Osteocyte (in vitro differentiated cells): ENCODE results near the gene EP300. TPM values are rescaled to one million over a fixed set of nuclear protein-coding genes. Genes with fewer than 3 reads are reported as not detected.
"Not testable (repeated sequence)": the region's sequence is repeated elsewhere in the genome, so short reads cannot be mapped to it uniquely, and the experiment has no call there.

Source experiments
- DNase-seq: peaks from one replicate; pipeline ENCODE4 v3.0.0; 2021; ENCODE audit warnings: mixed read lengths; ENCODE audit not compliant: unreplicated experiment; ENCODE audit errors: extremely low spot score
- H3K27ac Mint-ChIP-seq: one replicate; pipeline ENCODE4 v1.8.0; 2021; ENCODE audit warnings: mild to moderate bottlenecking, mixed read lengths; ENCODE audit not compliant: unreplicated experiment
- H3K27me3 Mint-ChIP-seq: one replicate; pipeline ENCODE4 v1.8.0; 2021; ENCODE audit warnings: mixed read lengths; ENCODE audit not compliant: unreplicated experiment
- H3K36me3 Mint-ChIP-seq: one replicate; pipeline ENCODE4 v1.8.0; 2021; ENCODE audit warnings: mixed read lengths; ENCODE audit not compliant: unreplicated experiment
- H3K4me1 Mint-ChIP-seq: one replicate; pipeline ENCODE4 v1.8.0; 2021; ENCODE audit warnings: mixed read lengths; ENCODE audit not compliant: unreplicated experiment
- H3K4me3 Mint-ChIP-seq: one replicate; pipeline ENCODE4 v1.8.0; 2021; ENCODE audit warnings: mild to moderate bottlenecking, moderate library complexity, mixed read lengths; ENCODE audit not compliant: unreplicated experiment
- H3K9me3 Mint-ChIP-seq: one replicate; pipeline ENCODE4 v1.8.0; 2021; ENCODE audit warnings: mixed read lengths; ENCODE audit not compliant: unreplicated experiment
- CTCF ChIP-seq: fragments of 200-600 bp; sonication (generic); IDR thresholded peaks from 2 replicates; pipeline ENCODE4 v1.5.0; 2021; ENCODE audit warnings: antibody characterized with exemption, mild to moderate bottlenecking, moderate library complexity
- total RNA-seq: library from RNA; stranded (reverse); gene quantifications from 2 replicates; pipeline ENCODE4 v1.2.1, GENCODE V29; 2021

EP300 gene
- total RNA-seq, 1 donor from 2014 or later: 83.4 TPM

DNA sequence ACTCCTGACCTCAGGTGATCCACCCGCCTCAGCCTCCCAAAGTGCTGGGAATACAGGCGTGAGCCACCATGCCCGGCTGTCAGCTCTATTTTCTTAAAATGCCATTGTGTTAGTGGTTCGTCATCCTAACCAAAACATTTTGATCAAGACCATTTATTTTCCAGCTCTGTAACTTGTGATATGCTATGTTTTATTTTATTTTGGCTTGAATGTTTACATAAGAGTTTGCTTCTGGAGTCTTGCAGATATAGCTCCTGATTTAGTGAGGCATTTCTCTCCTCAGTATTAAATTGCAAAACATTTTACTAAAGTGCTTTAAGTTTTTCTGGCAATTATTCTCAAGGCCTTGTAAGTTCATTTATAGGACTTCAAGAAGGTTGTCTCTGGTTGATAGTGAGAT, 4.4 kb downstream of the EP300 start:
- Mint-ChIP-seq H3K4me3 (peak overlapping the region; percentile 2), H3K36me3 (peaks cover 6% of the 10 kb centered on the region), H3K27ac (peak overlapping the region; percentile 28), H3K27me3 (no peaks in the 10 kb centered on the region), H3K9me3 (no peaks in the 10 kb centered on the region), H3K4me1 (peaks cover 62% of the 10 kb centered on the region)
- TF ChIP-seq CTCF: no peak
- no peak for DNase-seq

DNA sequence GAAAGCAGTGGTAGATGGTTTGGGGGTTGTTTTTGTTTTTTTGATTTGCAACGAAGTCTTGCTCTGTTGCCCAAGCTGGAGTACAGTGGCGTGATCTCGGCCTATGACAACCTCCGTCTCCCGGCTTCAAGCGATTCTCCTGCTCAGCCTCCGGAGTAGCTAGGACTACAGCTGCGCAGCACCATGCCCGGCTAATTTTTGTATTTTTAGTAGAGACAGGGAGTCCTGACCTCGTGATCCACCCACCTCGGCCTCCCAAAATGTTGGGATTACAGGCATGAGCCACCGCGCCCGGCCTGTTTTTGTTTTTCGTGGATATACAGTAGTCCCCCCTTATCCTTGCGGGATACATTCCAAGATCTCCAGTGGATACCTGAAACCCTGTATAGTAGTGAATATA, 6.6 kb downstream of the EP300 start:
- Mint-ChIP-seq H3K27ac (no peak overlapping the region), H3K4me1 (peaks cover 64% of the 10 kb centered on the region), H3K36me3 (peaks cover 13% of the 10 kb centered on the region), H3K4me3 (no peak overlapping the region), H3K27me3 (no peaks in the 10 kb centered on the region), H3K9me3 (no peaks in the 10 kb centered on the region)
- no peak for DNase-seq
- no peak for TF ChIP-seq CTCF

- no peaks in the 10 kb centered on the region for H3K9me3 Mint-ChIP-seq
- H3K27me3 Mint-ChIP-seq: no peaks in the 10 kb centered on the region
- peaks cover 14% of the 10 kb centered on the region for H3K36me3 Mint-ChIP-seq
- H3K4me1 Mint-ChIP-seq: peaks cover 24% of the 10 kb centered on the region
- no peak for DNase-seq
- H3K4me3 Mint-ChIP-seq: no peak overlapping the region
- TF ChIP-seq CTCF: no peak
- peak overlapping the region; percentile 50 for H3K27ac Mint-ChIP-seq
These were observed 14.0 kb downstream of the EP300 start for GRCh38 chr22:41106122-41106968.

- Mint-ChIP-seq H3K36me3 (peaks cover 14% of the 10 kb centered on the region), H3K4me1 (peaks cover 24% of the 10 kb centered on the region)
- H3K27ac Mint-ChIP-seq, H3K4me3 Mint-ChIP-seq, H3K9me3 Mint-ChIP-seq, DNase-seq, H3K27me3 Mint-ChIP-seq: not testable (repeated sequence)
These were observed 14.6 kb downstream of the EP300 start for GRCh38 chr22:41106969-41107325.

DNA sequence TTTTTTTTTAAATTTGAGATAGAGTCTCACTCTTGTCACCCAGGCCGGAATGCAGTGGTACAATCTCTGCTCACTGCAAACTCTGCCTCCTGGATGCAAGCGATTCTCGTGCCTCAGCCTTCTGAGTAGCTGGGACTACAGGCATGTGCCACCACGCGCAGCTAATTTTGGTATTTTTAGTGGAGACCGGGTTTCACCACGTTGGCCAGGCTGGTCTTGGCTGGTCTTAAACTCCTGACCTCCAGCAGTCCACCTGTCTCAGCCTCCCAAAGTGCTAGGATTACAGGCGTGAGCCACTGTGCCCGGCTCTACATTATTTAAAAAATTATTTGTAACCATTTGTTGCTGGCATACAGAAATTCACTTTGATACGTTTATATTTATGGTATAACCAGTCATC, 18.6 kb downstream of the EP300 start:
- Mint-ChIP-seq H3K4me1 (peaks cover 16% of the 10 kb centered on the region), H3K9me3 (no peaks in the 10 kb centered on the region), H3K27me3 (no peaks in the 10 kb centered on the region), H3K4me3 (no peak overlapping the region), H3K36me3 (peaks cover 14% of the 10 kb centered on the region), H3K27ac (no peak overlapping the region)
- TF ChIP-seq CTCF: no peak
- DNase-seq: no peak
